Caco-2 (cell line): ENCODE data around the gene NAP1L4. TPM values are rescaled to one million over a fixed set of nuclear protein-coding genes. Genes with fewer than 3 reads are reported as not detected.

Experiments used
- Bru-seq: library from RNA; stranded (reverse); fragments of 400-500 nt; gene quantifications from one replicate; lab custom pipeline; 2021; lab: Mats Ljungman, UMichigan
- BruChase-seq, 2 experiments: library from RNA; stranded (reverse); fragments of 400-500 nt; gene quantifications; one replicate each; lab custom pipeline; 2021; lab: Mats Ljungman, UMichigan
- BruUV-seq: library from RNA; stranded (reverse); fragments of 400-500 nt; replicated peaks from 2 replicates; lab custom pipeline; 2021; lab: Mats Ljungman, UMichigan
- CTCF ChIA-PET: fragments of 300-600 bp; sonication (Branson Sonifier 250); formaldehyde crosslinking; loops from one replicate; lab custom pipeline; 2022; ENCODE audit warnings: antibody characterized with exemption; lab: Charles Lee
- POLR2A ChIA-PET: fragments of 300-600 bp; sonication (Branson Sonifier 250); formaldehyde crosslinking; loops from one replicate; lab custom pipeline; 2022; ENCODE audit warnings: antibody characterized with exemption; lab: Charles Lee
- DNase-seq, 2 experiments: peaks; one replicate each; pipeline versions ENCODE4 v3.0.0 to v3.0.0-alpha.2; 2020 to 2022
- H3K27me3 ChIP-seq: replicated peaks from 2 replicates; pipeline ENCODE4 v1.6.0; 2011; ENCODE audit warnings: low read length; ENCODE audit not compliant: control insufficient read depth, insufficient read depth
- H3K36me3 ChIP-seq: 2 replicates; pipeline ENCODE4 v1.5.1; 2011; ENCODE audit warnings: low read length; ENCODE audit not compliant: control insufficient read depth, insufficient read depth
- H3K4me1 ChIP-seq: fragments of 250-450 bp; sonication (Bioruptor Pico); 2 replicates; pipeline ENCODE4 v1.5.1; 2020; ENCODE audit warnings: mild to moderate bottlenecking
- H3K4me3 ChIP-seq: 2 replicates; pipeline ENCODE4 v1.5.1; 2011; ENCODE audit warnings: low read depth, mild to moderate bottlenecking, control low read depth, low read length
- H3K9me3 ChIP-seq: fragments of 250-450 bp; sonication (Bioruptor Pico); 2 replicates; pipeline ENCODE4 v1.5.1; 2020; ENCODE audit warnings: mild to moderate bottlenecking, moderate library complexity
- H3K27ac Mint-ChIP-seq: one replicate; pipeline ENCODE4 v1.8.0; 2022; ENCODE audit warnings: mixed read lengths; ENCODE audit not compliant: unreplicated experiment
- H3K27me3 Mint-ChIP-seq: one replicate; pipeline ENCODE4 v1.8.0; 2022; ENCODE audit warnings: mixed read lengths; ENCODE audit not compliant: insufficient read depth, unreplicated experiment
- H3K36me3 Mint-ChIP-seq: one replicate; pipeline ENCODE4 v1.8.0; 2022; ENCODE audit warnings: mild to moderate bottlenecking, mixed read lengths; ENCODE audit not compliant: insufficient read depth, unreplicated experiment
- H3K4me1 Mint-ChIP-seq: one replicate; pipeline ENCODE4 v1.8.0; 2022; ENCODE audit warnings: low read depth, mixed read lengths; ENCODE audit not compliant: unreplicated experiment
- H3K4me3 Mint-ChIP-seq: one replicate; pipeline ENCODE4 v1.8.0; 2022; ENCODE audit warnings: mild to moderate bottlenecking, moderate library complexity, mixed read lengths; ENCODE audit not compliant: unreplicated experiment
- H3K9me3 Mint-ChIP-seq: one replicate; pipeline ENCODE4 v1.8.0; 2022; ENCODE audit warnings: mixed read lengths; ENCODE audit not compliant: unreplicated experiment
- CTCF ChIP-seq, 2 experiments: fragments of 200-600 bp in 1 of 2; IDR thresholded peaks; 1 replicate in 1 of 2; 2 replicates in 1 of 2; pipeline versions ENCODE4 v1.5.1 to v1.8.0; 2011 to 2022; ENCODE audit warnings: antibody characterized with exemption in 1 of 2, control low read depth in 1 of 2, inconsistent platforms in 1 of 2, low read depth in 1 of 2, low read length in 1 of 2, mild to moderate bottlenecking in 1 of 2, moderate library complexity in 1 of 2; ENCODE audit not compliant: insufficient read depth in 1 of 2, severe bottlenecking in 1 of 2, unreplicated experiment in 1 of 2
- intact Hi-C: fragments of 100-400 bp; cut with micrococcal nuclease; formaldehyde crosslinking; loops from one replicate; pipeline ENCODE4 v1.10.0; 2022; ENCODE audit not compliant: unreplicated experiment
- long read RNA-seq: library from polyadenylated mRNA; stranded (forward); transcript quantifications from one replicate; pipeline ENCODE4 v2.0.0, GENCODE V29; 2022
- total RNA-seq: library from RNA; stranded (reverse); gene quantifications from 2 replicates; pipeline ENCODE4 v1.2.3, GENCODE V29; 2022

Gene NAP1L4
- total RNA-seq: 210 and 215 TPM in 2 replicates
- Bru-seq, nascent RNA: percentile 97 among the genes with signal in this experiment
- BruChase-seq, experiment 1, labeled RNA remaining after a 2-hour chase: percentile 98 among the genes with signal in this experiment
- BruChase-seq, experiment 2, labeled RNA remaining after a 6-hour chase: percentile 97 among the genes with signal in this experiment
- long read RNA-seq, transcript NAP1L4-201 (16 exons, 2,511 nt): minor isoform, 60 of 361 reads
- long read RNA-seq, transcript NAP1L4-222 (15 exons, 2,479 nt): major isoform, 144 of 361 reads
- long read RNA-seq, partial matches to known transcripts: 28 of 361 reads
- long read RNA-seq, other reads (novel, unspliced or antisense): 126 of 361 reads

DNA sequence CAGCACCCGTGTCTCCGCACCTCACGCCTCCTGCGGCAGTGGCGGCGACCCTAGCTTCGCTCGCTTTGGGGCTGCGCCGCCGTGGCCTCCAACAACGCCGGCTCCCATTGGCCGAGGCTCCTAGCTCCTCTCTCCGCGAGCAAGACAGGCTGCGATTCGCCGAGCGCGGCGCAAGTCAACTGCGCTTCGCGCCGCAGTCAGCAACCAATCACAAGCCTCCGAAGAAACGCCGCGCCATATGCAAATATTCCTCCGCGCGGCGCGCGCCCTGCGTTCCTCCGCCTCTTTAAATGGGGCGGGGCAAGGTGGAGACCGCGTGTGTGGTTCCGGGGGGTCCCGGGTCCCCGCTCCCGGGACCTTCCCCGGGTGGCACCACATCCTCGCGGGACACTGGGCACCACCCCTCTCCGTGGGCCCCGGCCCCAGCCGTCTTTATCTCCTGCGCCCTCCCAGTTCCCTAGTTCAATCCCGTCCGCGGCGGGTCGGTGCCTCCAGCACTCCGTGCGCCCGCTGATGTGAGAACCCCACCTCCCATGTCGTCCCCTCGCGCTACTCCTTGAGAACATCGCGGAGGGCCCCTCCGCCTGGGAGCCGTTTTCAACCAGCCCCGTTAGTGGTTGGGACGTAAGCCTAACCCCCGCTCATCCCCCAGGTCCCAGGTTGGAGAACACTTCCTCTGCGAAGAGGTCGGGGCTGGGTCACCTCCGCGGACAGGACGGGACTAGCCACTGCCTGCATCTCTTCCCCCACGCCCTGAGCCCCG lies at the start of gene NAP1L4:
Gene NAP1L4, minus strand, starts transcription at position 96 of the 763 bp plus-strand sequence. CDS start 13,109 bp downstream, outside the sequence.
- Mint-ChIP-seq H3K9me3 (no peaks in the 10 kb centered on the region), H3K36me3 (peaks cover 49% of the 10 kb centered on the region), H3K27ac (peak within 1 kb of the TSS; percentile 100), H3K4me3 (peak within 1 kb of the TSS; percentile 98), H3K4me1 (peaks cover 24% of the 10 kb centered on the region), H3K27me3 (no peaks in the 10 kb centered on the region)
- TF ChIP-seq CTCF (IDR thresholded peaks at IDR 0.05; ENCODE audit: insufficient read depth in 1 of 2, low read depth in 1 of 2, low read length in 1 of 2, severe bottlenecking in 1 of 2, unreplicated experiment in 1 of 2): no peak
- ChIA-PET POLR2A (interaction anchor here (0.6 to 1.0 kb wide), 6 partner anchors 9 to 387 kb away, joined by 3 to 12 read pairs (median 4); partner anchors contain the start of genes CARS1, KCNQ1OT1 and ZNF195), CTCF (interaction anchor here (0.6 to 1.7 kb wide), 6 partner anchors 9 to 592 kb away, joined by 3 to 7 read pairs (median 4); partner anchors contain the start of gene TSSC4)
- TSS peak; percentile 81 for BruUV-seq
- Histone ChIP-seq H3K4me1 (peaks cover 13% of the 10 kb centered on the region), H3K9me3 (no peaks in the 10 kb centered on the region), H3K4me3 (peak within 1 kb of the TSS; percentile 76), H3K36me3 (no peaks in the 10 kb centered on the region), H3K27me3 (no peaks in the 10 kb centered on the region)
- peak; percentile 97 for DNase-seq
- intact Hi-C loops: no loop called here

DNA sequence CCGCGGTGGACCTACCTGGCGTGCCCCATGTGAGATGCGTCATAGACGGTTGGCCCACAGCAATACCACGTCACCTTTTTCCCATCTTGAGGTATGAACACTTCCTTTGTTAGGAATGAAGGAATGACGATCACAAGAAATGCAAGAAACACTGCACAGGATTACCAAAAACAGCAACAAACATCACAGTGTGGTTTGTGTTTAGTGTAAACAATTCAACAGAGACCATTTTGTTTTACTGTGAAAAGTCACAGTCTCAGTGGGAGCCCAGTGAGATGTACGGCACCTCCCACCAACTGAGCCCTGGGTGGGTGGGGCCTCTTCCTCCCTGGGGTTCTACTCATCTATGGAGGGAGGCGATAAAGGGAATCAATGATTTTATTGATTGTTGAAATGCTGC lies 48.8 kb upstream of the NAP1L4 start:
- ChIA-PET CTCF (interaction anchor here (0.9 kb wide), 1 partner anchor 51 kb away, joined by 3 read pairs; no protein-coding TSS in a partner anchor), POLR2A (no interaction called here)
- Mint-ChIP-seq H3K27ac (no peak overlapping the region), H3K9me3 (no peaks in the 10 kb centered on the region), H3K4me3 (no peak overlapping the region), H3K27me3 (no peaks in the 10 kb centered on the region), H3K4me1 (peaks cover 6% of the 10 kb centered on the region), H3K36me3 (peaks cover 88% of the 10 kb centered on the region)
- BruUV-seq: no TSS peak
- no peak for TF ChIP-seq CTCF (IDR thresholded peaks at IDR 0.05; ENCODE audit: insufficient read depth in 1 of 2, low read depth in 1 of 2, low read length in 1 of 2, severe bottlenecking in 1 of 2, unreplicated experiment in 1 of 2)
- DNase-seq: no peak
- H3K27me3 ChIP-seq: no peaks in the 10 kb centered on the region
- H3K4me3 ChIP-seq: no peak overlapping the region
- intact Hi-C loops: no loop called here
- H3K36me3 ChIP-seq: peaks cover 2% of the 10 kb centered on the region; the same call in 1 of the 2 replicates
- no peaks in the 10 kb centered on the region for H3K9me3 ChIP-seq
- no peaks in the 10 kb centered on the region for H3K4me1 ChIP-seq

DNA sequence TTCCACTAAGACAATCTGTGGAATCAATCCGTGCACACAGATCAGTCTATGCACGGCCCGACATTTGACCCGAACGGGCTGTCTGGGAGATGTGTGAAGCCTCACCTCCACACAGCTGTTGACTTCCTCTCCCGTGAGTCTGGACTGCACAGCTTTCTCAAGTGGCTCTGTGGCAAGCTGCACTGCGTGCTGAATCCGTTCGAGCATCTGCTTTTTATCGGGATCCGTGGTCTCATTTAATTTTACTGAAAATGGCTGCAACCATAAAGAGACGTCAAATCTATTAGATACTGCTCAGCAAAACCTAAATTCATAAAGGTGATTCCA lies 45.8 kb upstream of the NAP1L4 start:
- H3K27me3 Mint-ChIP-seq: no peaks in the 10 kb centered on the region
- no TSS peak for BruUV-seq
- no peak overlapping the region for H3K27ac Mint-ChIP-seq
- no peaks in the 10 kb centered on the region for H3K9me3 Mint-ChIP-seq
- H3K4me1 ChIP-seq: no peaks in the 10 kb centered on the region
- ChIA-PET CTCF (interaction anchor here (1.2 to 4.7 kb wide), 3 partner anchors 12 to 53 kb away, joined by 3 to 83 read pairs (median 3); no protein-coding TSS in a partner anchor), POLR2A (no interaction called here)
- no peak overlapping the region for H3K4me3 Mint-ChIP-seq
- H3K4me1 Mint-ChIP-seq: peaks cover 6% of the 10 kb centered on the region
- H3K36me3 Mint-ChIP-seq: peaks cover 87% of the 10 kb centered on the region
- no peak overlapping the region for H3K4me3 ChIP-seq
- H3K36me3 ChIP-seq: peaks cover 2% of the 10 kb centered on the region; the same call in 1 of the 2 replicates
- intact Hi-C loops: loop anchor here (1.0 kb wide), 3 partner anchors 19 to 179 kb away; partner anchors contain the start of gene CARS1
- H3K27me3 ChIP-seq: no peaks in the 10 kb centered on the region
- no peaks in the 10 kb centered on the region for H3K9me3 ChIP-seq
- no peak for DNase-seq
- no peak for TF ChIP-seq CTCF (IDR thresholded peaks at IDR 0.05; ENCODE audit: insufficient read depth in 1 of 2, low read depth in 1 of 2, low read length in 1 of 2, severe bottlenecking in 1 of 2, unreplicated experiment in 1 of 2)
